HepG2 (cell line): ENCODE measurements around the gene ARHGAP15. TPM values are rescaled to one million over a fixed set of nuclear protein-coding genes. Genes with fewer than 3 reads are reported as not detected.

Experiments used
- ATAC-seq: fragments of 200-7000 bp; cut with Tn5 transposase; 3 replicates; pipeline ENCODE4 v1.9.1; 2020; ENCODE audit warnings: mild to moderate bottlenecking, moderate library complexity
- BruUV-seq: library from RNA; stranded (reverse); fragments of 400-500 nt; replicated peaks from 2 replicates; lab custom pipeline; 2021; lab: Mats Ljungman, UMichigan
- CTCF ChIA-PET: fragments of 300-600 bp; formaldehyde crosslinking; extraction: SDS; loops from one replicate; lab custom pipeline; 2021; ENCODE audit warnings: low total read pairs, inconsistent platforms, low intra/inter-chr PET ratio; lab: Yijun Ruan, JAX
- POLR2A ChIA-PET: fragments of 350-600 bp; sonication (Branson Sonifier 250); formaldehyde crosslinking; loops from one replicate; lab custom pipeline; 2020; ENCODE audit warnings: antibody characterized with exemption, inconsistent platforms; lab: Yijun Ruan, JAX
- DNase-seq: peaks from one replicate; pipeline ENCODE4 v3.0.0-alpha.2; 2015; ENCODE audit warnings: low spot score
- FAIRE-seq: peaks from 3 replicates; lab custom pipeline; 2011; peaks lifted over from hg19 to GRCh38; lab: Jason Lieb, UNC
- H2AFZ ChIP-seq: one replicate; pipeline ENCODE4 v1.6.1; 2011; ENCODE audit warnings: low read length, inconsistent platforms
- H3K27ac ChIP-seq: fragments of 300-600 bp; 3 replicates; pipeline ENCODE4 v1.8.0; 2011; ENCODE audit warnings: mixed run types, mild to moderate bottlenecking, mixed read lengths, low read length, inconsistent platforms; ENCODE audit not compliant: insufficient read depth; ENCODE audit errors: extremely low read length
- H3K27me3 ChIP-seq, 2 experiments: fragments of 200-600 bp in 1 of 2; 2 replicates in 1 of 2; 3 replicates in 1 of 2; pipeline versions ENCODE4 v1.6.0 to v1.8.0; 2011; ENCODE audit warnings: low read length in 2 of 2, mild to moderate bottlenecking in 2 of 2, moderate library complexity in 2 of 2, inconsistent platforms in 1 of 2; ENCODE audit not compliant: insufficient read depth in 2 of 2, control insufficient read depth in 1 of 2
- H3K36me3 ChIP-seq, 2 experiments: fragments of 200-600 bp in 1 of 2; replicated peaks in 1 of 2; 2 replicates in 1 of 2; 3 replicates in 1 of 2; pipeline versions ENCODE4 v1.5.1 to v1.8.0; 2011; ENCODE audit warnings: low read length in 2 of 2, inconsistent platforms in 1 of 2; ENCODE audit not compliant: insufficient read depth in 2 of 2, control insufficient read depth in 1 of 2
- H3K4me1 ChIP-seq: 2 replicates; pipeline ENCODE4 v1.5.1; 2012; ENCODE audit warnings: low read length, inconsistent platforms; ENCODE audit not compliant: insufficient read depth
- H3K4me2 ChIP-seq: 2 replicates; pipeline ENCODE4 v1.6.0; 2011; ENCODE audit warnings: low read depth, low read length, inconsistent platforms
- H3K4me3 ChIP-seq, 3 experiments: fragments of 200-600 bp in 1 of 3; sonication (generic), shearing (Covaris generic) in 1 of 3; replicated peaks in 1 of 3; 2 replicates each; pipeline ENCODE4 v1.5.1; 2011 to 2016; ENCODE audit warnings: low read length in 3 of 3, inconsistent platforms in 2 of 3, low read depth in 2 of 3, mild to moderate bottlenecking in 2 of 3, control low read depth in 1 of 3, mixed read lengths in 1 of 3; ENCODE audit not compliant: insufficient read depth in 1 of 3
- H3K79me2 ChIP-seq: one replicate; pipeline ENCODE4 v1.6.1; 2011; ENCODE audit warnings: low read length, inconsistent platforms; ENCODE audit not compliant: insufficient read depth
- H3K9ac ChIP-seq: 2 replicates; pipeline ENCODE4 v1.6.0; 2011; ENCODE audit warnings: mild to moderate bottlenecking, low read depth, low read length, inconsistent platforms; ENCODE audit not compliant: insufficient read depth
- H3K9me3 ChIP-seq: 2 replicates; pipeline ENCODE4 v1.5.1; 2012; ENCODE audit warnings: mild to moderate bottlenecking, low read length
- H4K20me1 ChIP-seq: 2 replicates; pipeline ENCODE4 v1.6.0; 2011; ENCODE audit warnings: inconsistent platforms, mild to moderate bottlenecking, low read length, moderate library complexity; ENCODE audit not compliant: insufficient read depth
- DNMT1 ChIP-seq: sonication (generic); formaldehyde crosslinking; IDR thresholded peaks from 2 replicates; pipeline ENCODE4 v1.5.1; 2020; ENCODE audit warnings: mild to moderate bottlenecking, missing genetic modification reagents
- HMG20B ChIP-seq: conservative IDR thresholded peaks from 2 replicates; pipeline ENCODE4 v1.6.1; 2016; ENCODE audit warnings: missing genetic modification reagents, missing compliant biosample characterization
- KAT2B ChIP-seq: fragments of 150-350 bp; IDR thresholded peaks from 2 replicates; pipeline ENCODE4 v1.6.1; 2014; ENCODE audit warnings: low read depth, low read length, borderline replicate concordance
- PHF8 ChIP-seq: sonication (generic); formaldehyde crosslinking; IDR thresholded peaks from 2 replicates; pipeline ENCODE4 v1.5.0; 2020; ENCODE audit warnings: missing genetic modification reagents
- RBM39 ChIP-seq: fragments of 200-400 bp; formaldehyde crosslinking; IDR thresholded peaks from one replicate; pipeline ENCODE4 v1.6.1; 2018; ENCODE audit warnings: antibody characterized with exemption, mild to moderate bottlenecking, low read depth, low read length; ENCODE audit not compliant: poor library complexity, severe bottlenecking
- REPIN1 ChIP-seq: sonication (generic); formaldehyde crosslinking; IDR thresholded peaks from 2 replicates; pipeline ENCODE4 v1.8.0; 2022; ENCODE audit warnings: missing genetic modification reagents, low read depth, mild to moderate bottlenecking, borderline replicate concordance
- SAP130 ChIP-seq: IDR thresholded peaks from 2 replicates; pipeline ENCODE4 v1.6.1; 2016; ENCODE audit warnings: low read depth
- SATB2 ChIP-seq: sonication (generic); formaldehyde crosslinking; IDR thresholded peaks from 2 replicates; pipeline ENCODE4 v1.5.0; 2020; ENCODE audit warnings: missing genetic modification reagents
- SIX4 ChIP-seq: sonication (generic); formaldehyde crosslinking; IDR thresholded peaks from 2 replicates; pipeline ENCODE4 v1.4.0; 2020; ENCODE audit warnings: missing genetic modification reagents
- STAT5B ChIP-seq: sonication (generic); formaldehyde crosslinking; IDR thresholded peaks from 2 replicates; pipeline ENCODE4 v1.4.0; 2020; ENCODE audit warnings: missing genetic modification reagents
- ZMYM2 ChIP-seq: sonication (generic); formaldehyde crosslinking; IDR thresholded peaks from 2 replicates; pipeline ENCODE4 v1.8.0; 2022; ENCODE audit warnings: mild to moderate bottlenecking, missing genetic modification reagents
- ZNF256 ChIP-seq: sonication (generic); formaldehyde crosslinking; conservative IDR thresholded peaks from 2 replicates; pipeline ENCODE4 v1.4.0; 2020; ENCODE audit warnings: missing genetic modification reagents
- ZNF30 ChIP-seq: sonication (generic); formaldehyde crosslinking; IDR thresholded peaks from 2 replicates; pipeline ENCODE4 v1.5.0; 2020; ENCODE audit warnings: mild to moderate bottlenecking, missing genetic modification reagents
- ZNF605 ChIP-seq: sonication (generic); formaldehyde crosslinking; IDR thresholded peaks from 2 replicates; pipeline ENCODE4 v1.8.0; 2022; ENCODE audit warnings: mild to moderate bottlenecking, missing genetic modification reagents
- ZSCAN20 ChIP-seq: sonication (generic); formaldehyde crosslinking; IDR thresholded peaks from 2 replicates; pipeline ENCODE4 v1.4.0; 2020; ENCODE audit warnings: missing genetic modification reagents, mild to moderate bottlenecking, borderline replicate concordance
- ZSCAN22 ChIP-seq: sonication (generic); formaldehyde crosslinking; IDR thresholded peaks from 2 replicates; pipeline ENCODE4 v1.4.0; 2020; ENCODE audit warnings: mild to moderate bottlenecking, missing genetic modification reagents
- WGBS: methylation state at CpG from one replicate; pipeline ENCODE4 v1.1.6; 2017; ENCODE audit warnings: low lambda C conversion rate; 5-methylcytosine and 5-hydroxymethylcytosine counted together
- in situ Hi-C: cut with HindIII; loops from 2 replicates; pipeline ENCODE4 v1.10.0; 2017; ENCODE audit warnings: low pct_unique_long_range_greater_than_20kb; ENCODE audit not compliant: extremely low pct_ligation_motif_present
- intact Hi-C: fragments of 100-400 bp; cut with micrococcal nuclease; formaldehyde crosslinking; loops from one replicate; pipeline ENCODE4 v1.10.0; 2022; ENCODE audit not compliant: unreplicated experiment
- polyA plus RNA-seq, 8 experiments: library from polyadenylated mRNA; depleted of rRNA in 3 of 8; stranded (reverse) in 7 of 8; unstranded in 1 of 8; fragments of >200 nt; fragmentation: Illumina TruSeq in 4 of 8; extraction: Trizol in 4 of 8; gene quantifications; 2 replicates each; pipeline versions ENCODE4 v1.2.1 to v1.2.3, GENCODE V29; 2011 to 2016; ENCODE audit warnings: low read depth in 4 of 8, missing spikeins in 1 of 8, mixed read lengths in 1 of 8; ENCODE audit not compliant: insufficient read depth in 1 of 8
- total RNA-seq, 5 experiments: library from RNA; depleted of rRNA; stranded (reverse); fragments of >200 nt; fragmentation: Illumina TruSeq; extraction: Trizol; gene quantifications; 2 replicates each; pipeline ENCODE4 v1.2.3, GENCODE V29; 2016; ENCODE audit warnings: low read depth in 1 of 5
- TF ChIP-seq, protein P1 (sequence below): sonication (generic); formaldehyde crosslinking; IDR thresholded peaks from 2 replicates; pipeline ENCODE4 v1.4.0; 2020; ENCODE audit warnings: mild to moderate bottlenecking, missing genetic modification reagents, borderline replicate concordance
- TF ChIP-seq, protein P2 (sequence below): sonication (generic); formaldehyde crosslinking; IDR thresholded peaks from 2 replicates; pipeline ENCODE4 v1.5.0; 2020; ENCODE audit warnings: missing genetic modification reagents

The ARHGAP15 gene
- total and polyA plus RNA-seq, 2 of the 13 experiments (the other 11 are each of a cell fraction or from before 2014, with no cell fraction given) = 0.04 TPM; not detected in 1

DNA sequence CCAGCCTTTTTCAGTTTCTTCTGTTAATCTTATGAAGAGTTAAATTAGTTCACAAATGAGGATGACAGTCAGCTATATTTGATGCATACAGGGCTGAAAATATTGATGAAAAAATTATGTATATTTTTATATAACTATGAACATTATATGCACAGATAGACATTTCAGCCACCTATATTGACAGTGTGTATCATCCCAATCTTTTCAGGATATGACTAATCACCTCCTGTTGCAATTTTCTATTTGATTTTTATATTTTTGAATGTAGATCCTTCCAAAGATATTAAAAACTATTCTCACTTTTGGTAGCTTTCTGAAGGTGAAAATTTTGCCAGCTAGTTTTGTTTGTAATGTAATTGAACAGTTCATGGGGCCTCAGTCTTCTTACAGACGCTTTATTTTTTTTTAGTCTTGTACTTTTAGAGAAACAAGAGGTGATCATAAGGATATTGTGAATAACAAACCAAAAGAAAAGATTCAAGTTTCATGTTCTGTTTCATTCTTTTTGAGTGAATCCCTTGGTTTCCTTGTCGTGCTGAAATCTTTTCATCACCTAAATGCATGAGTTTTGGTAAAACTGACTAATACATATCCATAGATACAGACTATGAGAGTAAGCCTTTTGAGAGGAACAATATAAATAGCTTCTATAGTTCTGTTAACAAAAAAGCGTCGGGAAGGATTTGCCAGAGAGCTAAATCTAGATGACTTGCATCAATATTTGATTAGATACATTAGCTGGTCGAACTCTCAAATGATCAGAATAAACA lies 123.1 kb downstream of the ARHGAP15 start:
- TF ChIP-seq HMG20B (CRISPR knock-in tag) (no peak), SAP130 (CRISPR knock-in tag) (no peak), KAT2B (no peak), ZNF30 (CRISPR knock-in tag) (no peak), REPIN1 (CRISPR knock-in tag) (no peak), SATB2 (CRISPR knock-in tag) (no peak), ZNF256 (CRISPR knock-in tag) (no peak), STAT5B (CRISPR knock-in tag) (no peak), DNMT1 (no peak), PHF8 (no peak)
- Histone ChIP-seq H3K4me2 (no peak overlapping the region), H3K4me3 (no peak overlapping the region), H4K20me1 (no peaks in the 10 kb centered on the region), H3K27ac (no peak overlapping the region), H3K9me3 (no peaks in the 10 kb centered on the region), H3K9ac (no peak overlapping the region), H3K4me1 (no peaks in the 10 kb centered on the region), H3K79me2 (no peaks in the 10 kb centered on the region), H3K27me3 (no peaks in the 10 kb centered on the region; a peak in 1 of 5 replicates), H3K36me3 (no peaks in the 10 kb centered on the region), H2AFZ (no peak overlapping the region)
- intact Hi-C loops (no loop called here), in situ Hi-C loops (no loop called here)
- FAIRE-seq (no peak), ATAC-seq (no peak), DNase-seq (no peak)
- no TSS peak for BruUV-seq
- ChIA-PET POLR2A (no interaction called here), CTCF (no interaction called here)
- WGBS = under 1% methylated on average over 5 of the region's 5 CpGs

DNA sequence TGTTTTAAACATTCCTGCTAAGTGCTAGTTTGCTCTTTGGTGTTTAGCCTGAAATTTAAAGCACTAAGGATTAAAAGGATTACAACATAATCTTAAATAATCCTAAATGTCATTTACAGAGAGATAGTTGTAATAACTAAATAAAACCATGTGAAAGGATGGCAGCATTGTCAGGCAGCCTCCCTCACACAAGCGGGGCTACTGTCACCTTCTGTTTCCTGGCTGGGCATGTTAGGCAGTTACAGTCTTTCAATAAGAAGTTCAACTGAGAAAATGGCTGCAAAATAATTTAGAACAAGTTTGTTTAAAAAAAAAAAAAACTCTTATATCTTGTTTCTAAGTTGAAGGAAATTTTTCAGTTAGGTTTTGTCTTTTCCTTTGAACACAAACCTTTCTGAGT lies 124.9 kb downstream of the ARHGAP15 start:
- no peaks in the 10 kb centered on the region; a peak in 1 of 5 replicates for H3K27me3 ChIP-seq
- no peak overlapping the region for H3K9ac ChIP-seq
- no peaks in the 10 kb centered on the region for H4K20me1 ChIP-seq
- 5% methylated on average over 1 of the region's 1 CpG for WGBS
- POLR2A ChIA-PET = no interaction called here
- no peak overlapping the region for H3K4me2 ChIP-seq
- TF ChIP-seq SIX4 (CRISPR knock-in tag) (no peak), ZNF605 (CRISPR knock-in tag) (no peak), ZSCAN22 (no peak), ZSCAN20 (CRISPR knock-in tag) (no peak), ZMYM2 (no peak), RBM39 (no peak)
- TF ChIP-seq, protein P1, sequence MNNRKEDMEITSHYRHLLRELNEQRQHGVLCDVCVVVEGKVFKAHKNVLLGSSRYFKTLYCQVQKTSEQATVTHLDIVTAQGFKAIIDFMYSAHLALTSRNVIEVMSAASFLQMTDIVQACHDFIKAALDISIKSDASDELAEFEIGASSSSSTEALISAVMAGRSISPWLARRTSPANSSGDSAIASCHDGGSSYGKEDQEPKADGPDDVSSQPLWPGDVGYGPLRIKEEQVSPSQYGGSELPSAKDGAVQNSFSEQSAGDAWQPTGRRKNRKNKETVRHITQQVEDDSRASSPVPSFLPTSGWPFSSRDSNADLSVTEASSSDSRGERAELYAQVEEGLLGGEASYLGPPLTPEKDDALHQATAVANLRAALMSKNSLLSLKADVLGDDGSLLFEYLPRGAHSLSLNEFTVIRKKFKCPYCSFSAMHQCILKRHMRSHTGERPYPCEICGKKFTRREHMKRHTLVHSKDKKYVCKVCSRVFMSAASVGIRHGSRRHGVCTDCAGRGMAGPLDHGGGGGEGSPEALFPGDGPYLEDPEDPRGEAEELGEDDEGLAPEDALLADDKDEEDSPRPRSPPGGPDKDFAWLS (CRISPR knock-in tag) = no peak
- TF ChIP-seq, protein P2, sequence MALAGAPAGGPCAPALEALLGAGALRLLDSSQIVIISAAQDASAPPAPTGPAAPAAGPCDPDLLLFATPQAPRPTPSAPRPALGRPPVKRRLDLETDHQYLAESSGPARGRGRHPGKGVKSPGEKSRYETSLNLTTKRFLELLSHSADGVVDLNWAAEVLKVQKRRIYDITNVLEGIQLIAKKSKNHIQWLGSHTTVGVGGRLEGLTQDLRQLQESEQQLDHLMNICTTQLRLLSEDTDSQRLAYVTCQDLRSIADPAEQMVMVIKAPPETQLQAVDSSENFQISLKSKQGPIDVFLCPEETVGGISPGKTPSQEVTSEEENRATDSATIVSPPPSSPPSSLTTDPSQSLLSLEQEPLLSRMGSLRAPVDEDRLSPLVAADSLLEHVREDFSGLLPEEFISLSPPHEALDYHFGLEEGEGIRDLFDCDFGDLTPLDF (CRISPR knock-in tag) = no peak
- no peak overlapping the region for H3K27ac ChIP-seq
- H3K36me3 ChIP-seq = no peaks in the 10 kb centered on the region
- BruUV-seq = no TSS peak
- H3K9me3 ChIP-seq = no peaks in the 10 kb centered on the region
- CTCF ChIA-PET = no interaction called here
- FAIRE-seq = no peak
- no peak overlapping the region for H2AFZ ChIP-seq
- in situ Hi-C loops = no loop called here
- no peak overlapping the region for H3K4me3 ChIP-seq
- no peaks in the 10 kb centered on the region for H3K4me1 ChIP-seq
- no peak for ATAC-seq
- intact Hi-C loops = no loop called here
- no peak for DNase-seq
- no peaks in the 10 kb centered on the region for H3K79me2 ChIP-seq
